Esophagus squamous epithelium (tissue), 4 donors: Measurements from ENCODE around the gene POC1B.

ENCODE experiments used
- POLR2A ChIP-seq, 4 donors: fragments of 450-650 bp; IDR thresholded peaks; one replicate each; pipeline ENCODE4 v1.6.1; 2017; ENCODE audit warnings: antibody characterized with exemption in 4 of 4, mild to moderate bottlenecking in 4 of 4, moderate library complexity in 3 of 4
- TF ChIP-seq, protein P1 (sequence below), 6 experiments: fragments of 450-650 bp in 4 of 6; fragments of 200-600 bp in 2 of 6; sonication (generic) in 2 of 6; IDR thresholded peaks; one replicate each; pipeline ENCODE4 v1.5.1; 2016 to 2019; ENCODE audit warnings: antibody characterized with exemption in 6 of 6, mild to moderate bottlenecking in 4 of 6, moderate library complexity in 4 of 6

GRCh38 chr12:89418228-89418910 is 107.5 kb downstream of the POC1B start:
- no peak for TF ChIP-seq POLR2A (IDR thresholded peaks at IDR 0.05)
- TF ChIP-seq, protein P1, sequence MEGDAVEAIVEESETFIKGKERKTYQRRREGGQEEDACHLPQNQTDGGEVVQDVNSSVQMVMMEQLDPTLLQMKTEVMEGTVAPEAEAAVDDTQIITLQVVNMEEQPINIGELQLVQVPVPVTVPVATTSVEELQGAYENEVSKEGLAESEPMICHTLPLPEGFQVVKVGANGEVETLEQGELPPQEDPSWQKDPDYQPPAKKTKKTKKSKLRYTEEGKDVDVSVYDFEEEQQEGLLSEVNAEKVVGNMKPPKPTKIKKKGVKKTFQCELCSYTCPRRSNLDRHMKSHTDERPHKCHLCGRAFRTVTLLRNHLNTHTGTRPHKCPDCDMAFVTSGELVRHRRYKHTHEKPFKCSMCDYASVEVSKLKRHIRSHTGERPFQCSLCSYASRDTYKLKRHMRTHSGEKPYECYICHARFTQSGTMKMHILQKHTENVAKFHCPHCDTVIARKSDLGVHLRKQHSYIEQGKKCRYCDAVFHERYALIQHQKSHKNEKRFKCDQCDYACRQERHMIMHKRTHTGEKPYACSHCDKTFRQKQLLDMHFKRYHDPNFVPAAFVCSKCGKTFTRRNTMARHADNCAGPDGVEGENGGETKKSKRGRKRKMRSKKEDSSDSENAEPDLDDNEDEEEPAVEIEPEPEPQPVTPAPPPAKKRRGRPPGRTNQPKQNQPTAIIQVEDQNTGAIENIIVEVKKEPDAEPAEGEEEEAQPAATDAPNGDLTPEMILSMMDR (IDR thresholded peaks at IDR 0.05), result no peak
